HFFc6 (cell line): Measurements from ENCODE around the gene SH2B2. TPM values are rescaled to one million over a fixed set of nuclear protein-coding genes. Genes with fewer than 3 reads are reported as not detected.

Experiments used
- DNase-seq: peaks from one replicate; pipeline ENCODE4 v3.0.0-alpha.2; 2018
- H3K27ac Mint-ChIP-seq: 2 replicates; pipeline ENCODE4 v1.8.0; 2020; ENCODE audit warnings: mild to moderate bottlenecking, mixed read lengths
- H3K27me3 Mint-ChIP-seq: 2 replicates; pipeline ENCODE4 v1.8.0; 2021; ENCODE audit warnings: mild to moderate bottlenecking, moderate library complexity, mixed read lengths; ENCODE audit not compliant: insufficient read depth
- H3K36me3 Mint-ChIP-seq: 2 replicates; pipeline ENCODE4 v1.8.0; 2021; ENCODE audit warnings: low read depth, mixed read lengths
- H3K4me1 Mint-ChIP-seq: 2 replicates; pipeline ENCODE4 v1.8.0; 2020; ENCODE audit warnings: low read depth, mixed read lengths
- H3K4me3 Mint-ChIP-seq: 2 replicates; pipeline ENCODE4 v1.8.0; 2020; ENCODE audit warnings: mild to moderate bottlenecking, moderate library complexity, mixed read lengths
- H3K9me3 Mint-ChIP-seq: 2 replicates; pipeline ENCODE4 v1.8.0; 2020; ENCODE audit warnings: mild to moderate bottlenecking, mixed read lengths
- total RNA-seq, 6 experiments: library from RNA; stranded (reverse); fragmentation: NEBNext Ultra II Directional; extraction: Animal tissue kit (Norgen Biotek cat#: 25700); gene quantifications; 2 replicates in 1 of 6; 3 replicates in 5 of 6; pipeline ENCODE4 v1.2.3, GENCODE V29; 2021
- TF ChIP-seq, protein P1 (sequence below): fragments of 200-600 bp; sonication (generic); IDR thresholded peaks from 2 replicates; pipeline ENCODE4 v1.5.0; 2021; ENCODE audit warnings: antibody characterized with exemption, mild to moderate bottlenecking

Gene SH2B2
- total RNA-seq, 6 experiments from 2014 or later = 1.2 to 3.2 (median 1.6) TPM

DNA sequence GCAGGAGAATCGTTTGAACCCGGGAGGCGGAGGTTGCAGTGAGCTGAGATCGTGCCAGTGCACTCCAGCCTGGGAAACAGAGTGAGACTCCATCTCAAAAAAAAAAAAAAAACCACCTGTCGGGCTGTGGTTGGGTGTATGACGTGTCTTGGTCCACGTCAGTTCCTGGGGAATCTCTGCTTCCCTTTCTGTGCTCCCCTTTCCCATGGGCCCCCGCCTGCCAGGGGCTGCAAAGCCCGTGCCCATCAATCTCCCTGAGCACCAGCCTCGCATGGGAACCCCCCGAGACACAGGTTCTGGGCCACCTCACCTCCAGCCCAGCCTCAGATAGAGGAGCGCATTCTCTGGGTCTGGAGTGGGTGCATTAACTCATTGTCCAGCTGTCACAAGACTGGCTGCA, 2.3 kb upstream of the SH2B2 start:
- Mint-ChIP-seq H3K27me3 (no peaks in the 10 kb centered on the region; the same call in 1 of the 2 replicates), H3K36me3 (no peaks in the 10 kb centered on the region), H3K4me3 (no peak overlapping the region), H3K27ac (no peak overlapping the region), H3K4me1 (peaks cover 4% of the 10 kb centered on the region; the same call in 1 of the 2 replicates), H3K9me3 (no peaks in the 10 kb centered on the region)
- DNase-seq = no peak
- TF ChIP-seq, protein P1, sequence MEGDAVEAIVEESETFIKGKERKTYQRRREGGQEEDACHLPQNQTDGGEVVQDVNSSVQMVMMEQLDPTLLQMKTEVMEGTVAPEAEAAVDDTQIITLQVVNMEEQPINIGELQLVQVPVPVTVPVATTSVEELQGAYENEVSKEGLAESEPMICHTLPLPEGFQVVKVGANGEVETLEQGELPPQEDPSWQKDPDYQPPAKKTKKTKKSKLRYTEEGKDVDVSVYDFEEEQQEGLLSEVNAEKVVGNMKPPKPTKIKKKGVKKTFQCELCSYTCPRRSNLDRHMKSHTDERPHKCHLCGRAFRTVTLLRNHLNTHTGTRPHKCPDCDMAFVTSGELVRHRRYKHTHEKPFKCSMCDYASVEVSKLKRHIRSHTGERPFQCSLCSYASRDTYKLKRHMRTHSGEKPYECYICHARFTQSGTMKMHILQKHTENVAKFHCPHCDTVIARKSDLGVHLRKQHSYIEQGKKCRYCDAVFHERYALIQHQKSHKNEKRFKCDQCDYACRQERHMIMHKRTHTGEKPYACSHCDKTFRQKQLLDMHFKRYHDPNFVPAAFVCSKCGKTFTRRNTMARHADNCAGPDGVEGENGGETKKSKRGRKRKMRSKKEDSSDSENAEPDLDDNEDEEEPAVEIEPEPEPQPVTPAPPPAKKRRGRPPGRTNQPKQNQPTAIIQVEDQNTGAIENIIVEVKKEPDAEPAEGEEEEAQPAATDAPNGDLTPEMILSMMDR = no peak

DNA sequence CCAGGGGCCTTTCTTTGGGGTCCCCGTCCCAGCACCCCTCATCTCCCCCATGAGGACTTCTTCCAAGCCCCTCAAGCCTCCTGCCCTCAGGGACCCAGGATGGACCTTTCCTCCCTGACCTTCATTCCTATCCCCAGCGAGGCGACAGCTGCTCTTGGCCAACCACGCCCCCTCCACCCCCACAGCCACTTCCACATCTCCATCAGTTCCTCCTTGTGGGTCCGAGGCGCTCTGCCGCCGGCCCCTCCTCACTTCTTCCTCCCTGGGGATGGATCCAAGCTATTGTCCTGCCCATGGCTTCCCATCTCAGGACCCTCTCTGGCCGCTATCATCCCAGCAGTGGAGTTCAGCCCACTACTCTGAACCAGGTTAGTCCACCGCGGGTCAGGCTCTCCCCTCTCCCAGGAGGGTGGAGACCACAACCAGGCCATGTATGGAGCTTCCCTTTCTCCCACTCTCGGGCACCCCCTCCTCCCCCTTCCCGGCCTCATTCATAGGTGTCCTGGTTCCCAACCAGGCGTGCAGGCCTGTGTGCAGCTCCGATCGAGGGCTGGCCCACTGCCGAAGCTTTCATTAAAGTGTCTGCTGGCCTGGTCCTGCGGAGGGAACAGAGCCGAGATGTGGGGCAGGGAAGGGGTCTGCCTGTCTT, 1.7 kb upstream of the SH2B2 start:
- no peaks in the 10 kb centered on the region for H3K36me3 Mint-ChIP-seq
- TF ChIP-seq, protein P1 = no peak
- DNase-seq = no peak
- H3K27ac Mint-ChIP-seq = no peak overlapping the region
- no peak overlapping the region for H3K4me3 Mint-ChIP-seq
- no peaks in the 10 kb centered on the region; the same call in 1 of the 2 replicates for H3K27me3 Mint-ChIP-seq
- peaks cover 4% of the 10 kb centered on the region; the same call in 1 of the 2 replicates for H3K4me1 Mint-ChIP-seq
- H3K9me3 Mint-ChIP-seq = no peaks in the 10 kb centered on the region

DNA sequence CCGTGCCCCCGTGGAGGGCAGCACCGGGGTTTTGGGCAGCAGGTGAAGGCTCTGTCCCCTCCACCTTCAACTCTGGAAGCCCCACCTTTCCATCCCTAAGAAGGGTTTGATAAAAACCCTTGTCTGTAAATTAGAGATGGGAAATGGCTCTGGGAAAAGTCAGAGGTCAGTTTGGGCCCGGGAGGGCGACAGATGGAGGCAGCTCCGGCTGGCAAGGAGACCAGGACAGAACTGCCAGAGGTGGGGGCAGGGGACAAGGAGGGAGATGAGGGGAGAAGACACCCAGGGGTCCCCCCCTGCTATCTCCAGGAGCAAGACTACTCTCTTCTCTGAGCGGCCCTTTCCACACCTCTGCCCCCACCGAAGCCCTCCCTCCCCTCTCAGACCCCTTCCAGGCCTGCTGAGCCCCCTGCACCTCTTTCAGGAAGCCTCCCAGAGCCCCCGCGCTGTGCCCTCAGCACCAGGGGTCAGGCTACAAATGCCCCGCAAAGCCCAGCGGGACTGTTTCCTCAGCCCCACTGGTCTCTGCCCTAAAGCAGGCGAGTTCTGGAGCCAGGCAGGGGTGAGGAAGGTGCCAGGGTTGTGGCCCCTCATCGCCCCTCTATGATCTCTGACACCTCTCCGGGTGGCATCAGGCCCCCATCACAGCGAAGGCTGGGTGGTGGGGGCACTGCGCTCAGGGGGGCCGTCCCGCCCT, 980 bp upstream of the SH2B2 start:
- no peak for DNase-seq
- TF ChIP-seq, protein P1 = no peak
- Mint-ChIP-seq H3K9me3 (no peaks in the 10 kb centered on the region), H3K4me1 (peaks cover 4% of the 10 kb centered on the region; the same call in 1 of the 2 replicates), H3K27ac (no peak overlapping the region), H3K27me3 (peaks cover 5% of the 10 kb centered on the region), H3K4me3 (no peak overlapping the region), H3K36me3 (no peaks in the 10 kb centered on the region)

DNA sequence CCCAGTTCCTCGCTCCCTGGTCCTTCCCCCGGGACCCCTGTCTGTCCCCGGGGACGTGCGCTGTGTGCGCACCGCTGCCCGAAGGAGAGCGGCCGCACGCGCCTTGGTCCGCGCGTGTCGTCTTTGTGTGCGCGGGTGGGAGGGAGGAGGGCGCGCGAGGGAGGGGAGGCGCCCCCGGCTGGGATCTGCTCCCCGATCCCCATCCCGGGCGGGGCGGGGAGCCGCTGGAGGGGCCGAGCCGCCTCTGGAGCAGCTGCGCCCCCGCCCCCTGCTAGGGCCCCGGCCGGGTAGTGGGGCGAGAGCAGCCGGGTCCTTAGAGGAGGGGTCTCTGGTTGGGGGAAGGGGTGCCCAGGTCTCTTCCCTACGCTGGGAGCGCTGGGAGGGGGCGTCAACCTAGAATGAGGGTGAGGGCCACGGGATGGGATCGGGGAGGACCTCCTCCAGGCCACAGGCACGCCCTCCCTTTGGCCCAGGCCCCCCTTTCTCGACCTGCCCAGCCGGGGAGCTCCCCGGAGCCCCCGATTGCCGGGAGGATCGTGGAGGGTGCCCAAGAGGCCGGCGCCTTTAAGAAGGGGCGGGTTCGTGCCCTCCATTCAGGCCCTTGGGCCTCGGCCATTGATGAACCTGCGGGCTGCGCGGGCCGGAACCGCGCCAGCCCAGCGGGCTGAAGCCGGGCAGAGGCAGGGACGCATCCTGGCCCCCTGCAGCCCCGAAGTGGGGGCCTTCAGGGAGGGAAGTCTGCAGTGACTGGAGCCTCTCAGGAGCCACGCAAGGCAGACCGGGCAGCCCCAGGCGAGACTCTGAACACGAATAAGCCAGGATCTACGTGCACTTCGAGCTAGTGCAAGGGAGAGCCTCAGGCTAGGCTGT, 678 bp downstream of the SH2B2 start:
- H3K4me1 Mint-ChIP-seq = peaks cover 4% of the 10 kb centered on the region; the same call in 1 of the 2 replicates
- peak overlapping the region; percentile 53 for H3K4me3 Mint-ChIP-seq
- no peaks in the 10 kb centered on the region for H3K9me3 Mint-ChIP-seq
- no peak overlapping the region for H3K27ac Mint-ChIP-seq
- DNase-seq = peak; percentile 10
- TF ChIP-seq, protein P1 = no peak
- no peaks in the 10 kb centered on the region for H3K36me3 Mint-ChIP-seq
- peaks cover 7% of the 10 kb centered on the region for H3K27me3 Mint-ChIP-seq

DNA sequence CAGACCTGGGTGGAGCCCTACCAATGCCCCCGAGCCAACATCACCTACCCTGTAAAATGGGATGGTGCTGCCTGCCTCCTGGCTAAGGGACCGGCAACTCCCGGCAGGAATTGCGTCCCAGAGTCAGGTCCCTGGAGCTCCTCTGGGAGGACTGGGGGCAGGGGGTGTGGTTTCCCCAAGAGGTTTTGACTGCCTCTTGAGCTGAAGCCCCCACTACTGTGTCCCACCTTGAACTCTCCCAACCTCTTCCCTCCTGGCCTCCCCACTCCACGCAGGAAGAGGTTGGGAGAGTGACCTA, 1.3 kb downstream of the SH2B2 start:
- DNase-seq = no peak
- Mint-ChIP-seq H3K4me1 (peaks cover 4% of the 10 kb centered on the region; the same call in 1 of the 2 replicates), H3K9me3 (no peaks in the 10 kb centered on the region), H3K4me3 (peak overlapping the region; percentile 53), H3K27me3 (peaks cover 7% of the 10 kb centered on the region), H3K27ac (no peak overlapping the region), H3K36me3 (no peaks in the 10 kb centered on the region)
- TF ChIP-seq, protein P1 = no peak
